Measurements from ENCODE around the gene OR2T11. TPM values are rescaled to one million over a fixed set of nuclear protein-coding genes. Genes with fewer than 3 reads are reported as not detected.

The OR2T11 gene
- total RNA-seq, 1 donor = not detected

GRCh38 chr1:248631354-248632008 lies 3.4 kb downstream of the OR2T11 start:
- no peak overlapping the region for H3K4me3 ChIP-seq (ENCODE audit: insufficient read depth, low read length)
- no peak for TF ChIP-seq CTCF (IDR thresholded peaks at IDR 0.05; ENCODE audit: extremely low read depth, low read depth, low read length)
- no peaks in the 10 kb centered on the region for H3K4me1 ChIP-seq (ENCODE audit: insufficient read depth, low read length)
- no peak for DNase-seq (ENCODE audit: insufficient read length, low spot score, missing footprints)
- no peak overlapping the region for H2AFZ ChIP-seq (ENCODE audit: low read length)
- H3K27ac ChIP-seq (ENCODE audit: low read depth, low read length) = no peak overlapping the region
- no peak overlapping the region for H3K4me2 ChIP-seq (ENCODE audit: insufficient read depth, low read length)
- no peaks in the 10 kb centered on the region for H3K27me3 ChIP-seq (ENCODE audit: insufficient read depth, low read length)
- no peaks in the 10 kb centered on the region for H4K20me1 ChIP-seq (ENCODE audit: insufficient read depth, low read length)
- H3K79me2 ChIP-seq (ENCODE audit: insufficient read depth, low read length) = no peaks in the 10 kb centered on the region
- no peaks in the 10 kb centered on the region for H3K36me3 ChIP-seq (ENCODE audit: insufficient read depth, low read length)
- no peaks in the 10 kb centered on the region for H3K9me3 ChIP-seq (ENCODE audit: low read depth, low read length)

DNA sequence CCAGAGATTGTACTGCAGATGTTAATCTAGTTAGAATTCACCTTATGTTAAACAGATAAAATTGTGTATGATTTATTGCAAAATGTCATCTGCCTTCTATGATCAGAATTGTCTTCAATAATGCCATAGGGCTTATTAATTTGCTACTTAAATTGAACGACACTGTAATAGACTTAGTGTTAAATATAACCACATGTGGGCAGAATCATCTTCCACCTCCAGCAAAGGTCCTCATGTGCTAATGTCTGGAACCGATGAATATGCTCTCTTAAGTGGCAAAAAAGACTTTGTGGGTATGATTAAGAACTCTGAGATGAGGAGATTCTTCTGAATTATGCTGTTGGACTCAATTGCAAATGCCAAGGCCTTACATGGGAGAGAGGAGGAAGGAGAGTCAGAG lies 4.3 kb downstream of the OR2T11 start:
- no peak overlapping the region for H3K27ac ChIP-seq (ENCODE audit: low read depth, low read length)
- H3K9me3 ChIP-seq (ENCODE audit: low read depth, low read length) = no peaks in the 10 kb centered on the region
- no peak overlapping the region for H3K4me2 ChIP-seq (ENCODE audit: insufficient read depth, low read length)
- DNase-seq (ENCODE audit: insufficient read length, low spot score, missing footprints) = no peak
- no peak for TF ChIP-seq CTCF (IDR thresholded peaks at IDR 0.05; ENCODE audit: extremely low read depth, low read depth, low read length)
- H3K36me3 ChIP-seq (ENCODE audit: insufficient read depth, low read length) = no peaks in the 10 kb centered on the region
- H2AFZ ChIP-seq (ENCODE audit: low read length) = no peak overlapping the region
- no peak overlapping the region for H3K4me3 ChIP-seq (ENCODE audit: insufficient read depth, low read length)
- no peaks in the 10 kb centered on the region for H3K27me3 ChIP-seq (ENCODE audit: insufficient read depth, low read length)
- no peaks in the 10 kb centered on the region for H3K79me2 ChIP-seq (ENCODE audit: insufficient read depth, low read length)
- H4K20me1 ChIP-seq (ENCODE audit: insufficient read depth, low read length) = no peaks in the 10 kb centered on the region
- H3K4me1 ChIP-seq (ENCODE audit: insufficient read depth, low read length) = no peaks in the 10 kb centered on the region

DNA sequence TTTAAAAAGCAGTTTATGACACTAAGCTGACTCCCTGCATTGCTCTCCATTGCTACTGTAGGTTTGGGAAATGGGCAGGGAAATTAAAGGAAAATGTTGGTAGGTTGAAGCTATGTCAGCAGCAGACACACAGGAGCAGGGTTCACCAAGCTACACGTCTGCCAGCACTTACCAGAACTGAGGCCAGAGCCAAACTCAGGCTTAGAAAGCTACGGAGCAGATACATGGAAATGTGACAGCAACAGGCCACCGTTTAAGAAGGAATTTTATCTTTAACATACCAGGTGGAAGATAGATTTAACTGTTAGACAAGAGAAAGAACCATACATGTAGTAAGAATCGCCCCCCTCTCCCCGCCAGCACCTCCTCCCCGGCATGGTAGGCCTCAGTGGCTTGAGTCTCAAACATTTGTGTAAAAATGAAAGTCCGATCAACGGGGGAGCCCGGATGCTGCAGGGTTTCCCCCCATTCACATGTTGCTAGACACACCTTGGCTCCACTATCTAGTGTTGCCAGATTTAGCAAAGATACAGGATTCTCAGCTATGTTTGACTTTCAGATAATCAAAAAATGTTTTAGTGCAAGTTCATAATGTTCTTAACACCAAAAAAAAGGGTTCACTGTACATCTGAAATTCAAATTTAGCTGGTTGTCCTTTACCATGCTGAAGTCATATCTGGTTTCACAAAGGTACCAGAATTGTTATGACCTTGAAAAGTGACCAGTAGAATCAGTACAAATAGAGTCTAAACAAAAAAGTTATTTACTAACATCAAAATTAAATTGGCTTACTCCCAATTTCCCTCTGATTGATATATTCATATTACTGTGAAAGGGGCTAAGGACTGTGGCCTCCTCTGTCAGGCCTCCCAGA lies 6.7 kb downstream of the OR2T11 start:
- H3K27me3 ChIP-seq (ENCODE audit: insufficient read depth, low read length) = no peaks in the 10 kb centered on the region
- no peaks in the 10 kb centered on the region for H4K20me1 ChIP-seq (ENCODE audit: insufficient read depth, low read length)
- H2AFZ ChIP-seq (ENCODE audit: low read length) = no peak overlapping the region
- H3K4me1 ChIP-seq (ENCODE audit: insufficient read depth, low read length) = no peaks in the 10 kb centered on the region
- no peak overlapping the region for H3K4me2 ChIP-seq (ENCODE audit: insufficient read depth, low read length)
- no peaks in the 10 kb centered on the region for H3K36me3 ChIP-seq (ENCODE audit: insufficient read depth, low read length)
- H3K4me3 ChIP-seq (ENCODE audit: insufficient read depth, low read length) = no peak overlapping the region
- H3K79me2 ChIP-seq (ENCODE audit: insufficient read depth, low read length) = no peaks in the 10 kb centered on the region
- H3K9me3 ChIP-seq (ENCODE audit: low read depth, low read length) = no peaks in the 10 kb centered on the region
- TF ChIP-seq CTCF (IDR thresholded peaks at IDR 0.05; ENCODE audit: extremely low read depth, low read depth, low read length) = no peak
- DNase-seq (ENCODE audit: insufficient read length, low spot score, missing footprints) = no peak
- no peak overlapping the region for H3K27ac ChIP-seq (ENCODE audit: low read depth, low read length)

DNA sequence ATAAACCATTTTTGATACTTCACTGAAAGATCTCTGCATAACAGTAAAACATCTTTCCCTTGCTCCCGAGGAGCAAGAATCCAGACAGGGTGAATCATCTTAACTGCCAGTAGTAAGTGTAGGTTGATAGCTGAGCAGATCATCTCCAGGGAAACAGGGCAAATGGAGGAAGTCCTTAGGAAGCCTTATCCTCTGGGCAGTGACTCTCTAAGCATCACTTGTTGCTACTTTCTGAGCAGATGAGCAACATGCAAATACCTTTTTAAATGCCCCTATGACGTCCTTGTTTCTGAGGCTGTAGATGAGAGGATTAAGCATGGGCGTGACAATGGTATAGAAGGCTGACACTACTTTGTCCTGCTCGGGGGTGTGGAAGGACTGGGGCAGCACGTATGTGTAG lies 8.9 kb downstream of the OR2T11 start:
- Histone ChIP-seq H3K4me1 (ENCODE audit: insufficient read depth, low read length) (no peaks in the 10 kb centered on the region), H3K27me3 (ENCODE audit: insufficient read depth, low read length) (no peaks in the 10 kb centered on the region), H3K9me3 (ENCODE audit: low read depth, low read length) (no peaks in the 10 kb centered on the region), H3K4me3 (ENCODE audit: insufficient read depth, low read length) (no peak overlapping the region), H2AFZ (ENCODE audit: low read length) (no peak overlapping the region), H3K27ac (ENCODE audit: low read depth, low read length) (no peak overlapping the region), H3K36me3 (ENCODE audit: insufficient read depth, low read length) (no peaks in the 10 kb centered on the region), H4K20me1 (ENCODE audit: insufficient read depth, low read length) (no peaks in the 10 kb centered on the region), H3K4me2 (ENCODE audit: insufficient read depth, low read length) (no peak overlapping the region), H3K79me2 (ENCODE audit: insufficient read depth, low read length) (no peaks in the 10 kb centered on the region)
- DNase-seq (ENCODE audit: insufficient read length, low spot score, missing footprints) = no peak
- TF ChIP-seq CTCF (IDR thresholded peaks at IDR 0.05; ENCODE audit: extremely low read depth, low read depth, low read length) = no peak
